GM23248 (cell line): Measurements from ENCODE around the gene KCND3.

ENCODE experiments used
- EZH2 ChIP-seq: fragments of 200-600 bp; sonication (generic); IDR thresholded peaks from 2 replicates; pipeline ENCODE4 v1.6.1; 2018; ENCODE audit warnings: antibody characterized with exemption, mild to moderate bottlenecking; ENCODE audit not compliant: insufficient read depth, poor library complexity, severe bottlenecking
- EZH2phosphoT487 ChIP-seq: fragments of 200-600 bp; sonication (generic); IDR thresholded peaks from 2 replicates; pipeline ENCODE4 v1.6.1; 2018; ENCODE audit warnings: antibody characterized with exemption, moderate library complexity, mild to moderate bottlenecking, low read depth; ENCODE audit not compliant: insufficient read depth

- TF ChIP-seq EZH2 (no peak), EZH2phosphoT487 (no peak)
These were observed 28.5 kb downstream of the KCND3 start for GRCh38 chr1:111961016-111961415.
